SK-N-DZ (cell line): ENCODE results near the gene FTCDNL1.

Experiments
- DNase-seq: peaks from one replicate; pipeline ENCODE4 v3.0.0-alpha.2; 2015; ENCODE audit warnings: low spot score

The FTCDNL1 gene

GRCh38 chr2:199842631-199843395 lies 8.2 kb downstream of the FTCDNL1 start:
- DNase-seq: no peak

- DNase-seq: no peak
Measured at GRCh38 chr2:199841409-199841808, 9.6 kb downstream of the FTCDNL1 start.

DNA sequence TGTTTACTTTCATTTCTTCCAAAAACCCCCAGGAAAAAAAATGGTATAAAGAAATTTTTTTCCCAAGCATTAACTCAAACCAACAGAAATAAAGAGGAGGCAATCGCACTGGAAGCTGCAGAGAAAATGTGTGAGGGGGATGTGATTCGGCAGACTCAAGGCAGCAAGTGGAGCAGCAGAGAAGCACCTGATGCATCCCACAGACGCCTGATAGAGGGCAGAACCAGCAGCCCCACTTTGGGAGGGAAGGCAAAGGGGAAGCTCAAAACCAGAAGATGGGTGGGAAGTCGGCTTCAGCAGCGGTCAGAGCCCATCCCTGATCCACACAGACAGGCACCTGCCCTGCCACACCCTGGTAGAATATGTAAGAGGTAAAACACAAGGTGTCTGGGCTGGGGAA lies 12.6 kb downstream of the FTCDNL1 start:
- no peak for DNase-seq

GRCh38 chr2:199836943-199837342 lies 14.0 kb downstream of the FTCDNL1 start:
- DNase-seq: no peak

DNA sequence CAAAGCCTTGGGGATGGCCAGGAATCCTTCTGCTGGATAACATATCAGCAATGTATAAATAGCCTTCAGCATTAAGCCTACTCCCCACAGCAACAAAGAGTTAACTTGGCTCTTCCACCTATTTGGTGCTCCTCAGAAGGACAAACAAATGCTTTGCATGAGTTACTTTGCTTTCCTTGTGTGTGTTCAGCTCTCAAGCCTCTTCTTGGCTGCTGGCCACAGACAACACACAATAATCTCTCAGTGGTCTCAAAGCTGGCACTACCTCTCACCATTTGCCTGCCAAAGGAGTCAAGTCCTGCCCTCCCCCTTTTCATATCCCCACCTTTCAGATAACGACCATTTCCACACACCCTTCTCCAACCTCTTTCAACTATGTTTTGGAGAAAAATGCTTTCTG lies 17.5 kb downstream of the FTCDNL1 start:
- DNase-seq: no peak

DNA sequence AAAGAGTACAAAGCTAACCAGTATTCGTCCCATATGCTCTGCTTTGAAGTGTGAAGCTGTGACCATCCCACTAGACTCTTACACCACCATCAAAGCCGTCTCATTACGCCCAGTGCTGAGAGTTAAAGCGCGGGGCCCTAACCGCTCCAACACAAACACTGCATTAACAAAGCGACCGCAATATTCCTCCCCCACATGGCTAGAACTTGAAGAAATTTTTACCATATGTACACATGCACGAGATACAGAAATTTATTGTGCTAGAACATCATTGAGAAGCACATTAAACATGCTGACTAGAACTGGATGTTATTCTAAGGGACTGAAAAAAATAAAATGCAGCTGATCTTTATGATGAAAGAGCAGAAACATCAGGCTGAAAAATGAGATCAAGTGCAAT lies 20.5 kb downstream of the FTCDNL1 start:
- DNase-seq: no peak

DNA sequence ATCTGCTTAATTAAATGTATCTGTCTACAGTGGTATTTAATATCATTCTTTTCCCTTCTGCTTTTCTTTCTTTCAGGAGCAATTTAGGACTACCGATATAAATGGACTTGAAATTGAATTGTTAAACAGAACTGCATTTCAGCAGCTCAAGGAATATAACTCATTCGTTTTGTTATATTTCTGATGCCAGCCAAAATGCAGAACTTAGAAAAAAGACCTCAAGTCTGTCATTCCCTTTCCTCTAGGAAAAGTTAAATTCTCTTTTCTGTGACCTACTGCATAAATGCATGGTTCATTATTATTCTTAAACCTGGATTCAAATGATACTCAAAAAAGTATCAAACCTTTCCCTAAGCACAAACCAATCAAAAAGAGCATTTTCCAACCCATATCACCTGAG lies 21.4 kb downstream of the FTCDNL1 start:
- no peak for DNase-seq

GRCh38 chr2:199819746-199820145 lies 31.2 kb downstream of the FTCDNL1 start:
- DNase-seq: no peak

- DNase-seq: no peak
Measured at GRCh38 chr2:199818754-199819153, 32.2 kb downstream of the FTCDNL1 start.

- no peak for DNase-seq
Measured at GRCh38 chr2:199818026-199818425, 33.0 kb downstream of the FTCDNL1 start.

- no peak for DNase-seq
Measured at GRCh38 chr2:199814817-199815211, 36.2 kb downstream of the FTCDNL1 start.

- DNase-seq: no peak
Measured at GRCh38 chr2:199814101-199814816, 36.7 kb downstream of the FTCDNL1 start.

GRCh38 chr2:199812493-199812892 lies 38.5 kb downstream of the FTCDNL1 start:
- no peak for DNase-seq

DNA sequence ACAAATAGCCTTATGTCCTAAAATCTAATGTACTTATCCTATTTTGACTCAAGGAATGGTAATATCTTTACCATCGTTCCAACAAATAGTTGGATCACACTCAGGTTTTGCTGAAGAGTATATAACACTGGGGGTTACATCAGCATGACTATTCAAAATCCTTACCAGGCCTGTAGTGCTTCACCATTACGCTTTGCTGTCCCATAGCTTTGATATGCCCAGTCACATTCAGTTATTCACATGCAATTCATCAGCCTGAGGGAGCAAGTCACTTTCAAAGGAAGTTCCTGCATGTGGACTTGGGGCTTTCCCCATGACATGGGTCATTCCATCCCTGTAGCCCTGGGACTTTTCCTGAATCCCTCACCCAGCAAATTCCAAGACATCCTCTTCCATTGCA lies 39.6 kb downstream of the FTCDNL1 start:
- no peak for DNase-seq

DNA sequence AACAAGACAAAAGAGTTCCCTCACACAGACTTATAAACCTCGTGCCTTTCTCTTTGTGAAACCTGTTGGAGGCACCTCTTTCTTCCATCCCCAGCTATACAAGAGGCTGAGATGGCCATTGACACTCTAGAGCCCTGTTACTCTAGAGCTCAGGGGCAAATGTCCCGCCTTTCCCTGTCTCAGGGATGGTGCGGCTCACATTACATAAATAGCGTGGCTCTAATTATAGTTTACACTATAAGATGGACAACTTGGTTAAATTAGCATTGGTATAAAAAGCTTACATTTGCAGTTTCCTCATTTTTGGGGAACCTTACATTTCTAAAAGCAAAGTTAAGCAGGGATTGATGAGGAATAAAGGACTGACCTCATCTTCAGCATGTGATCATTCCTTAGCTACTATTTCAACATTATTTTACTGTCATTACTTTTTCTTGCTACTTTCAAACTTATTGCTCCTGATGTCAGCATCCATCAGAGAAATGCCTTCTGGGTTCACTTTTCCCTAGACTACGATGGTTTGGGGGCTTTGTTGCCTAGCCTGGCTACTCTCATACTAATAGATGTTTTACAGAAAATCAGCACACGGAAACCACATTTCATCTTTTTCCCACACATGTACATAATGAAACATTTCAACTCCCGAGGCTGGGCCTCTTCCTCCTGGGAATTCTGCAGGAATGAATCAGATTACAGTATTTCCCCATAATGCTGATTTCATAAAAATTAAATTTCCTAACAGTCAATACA lies 40.4 kb downstream of the FTCDNL1 start:
- no peak for DNase-seq

DNA sequence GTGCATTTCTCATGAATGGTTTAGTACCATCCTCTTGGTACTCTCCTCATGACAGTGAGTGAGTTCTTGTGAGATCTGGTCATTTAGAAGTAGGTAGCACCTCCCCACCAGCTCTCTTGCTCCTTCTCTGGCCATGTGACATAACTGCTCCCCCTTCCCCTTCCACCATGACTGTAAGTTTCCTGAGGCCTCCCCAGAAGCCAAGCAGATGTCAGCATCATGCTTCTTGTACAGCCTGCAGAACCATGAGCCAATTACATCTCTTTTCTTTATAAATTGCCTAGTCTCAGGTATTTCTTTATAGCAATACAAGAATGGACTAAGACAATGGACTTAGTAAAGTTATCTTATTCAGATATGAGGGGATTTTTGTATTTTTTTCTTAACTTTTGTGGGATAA lies 43.0 kb downstream of the FTCDNL1 start:
- DNase-seq: no peak

DNA sequence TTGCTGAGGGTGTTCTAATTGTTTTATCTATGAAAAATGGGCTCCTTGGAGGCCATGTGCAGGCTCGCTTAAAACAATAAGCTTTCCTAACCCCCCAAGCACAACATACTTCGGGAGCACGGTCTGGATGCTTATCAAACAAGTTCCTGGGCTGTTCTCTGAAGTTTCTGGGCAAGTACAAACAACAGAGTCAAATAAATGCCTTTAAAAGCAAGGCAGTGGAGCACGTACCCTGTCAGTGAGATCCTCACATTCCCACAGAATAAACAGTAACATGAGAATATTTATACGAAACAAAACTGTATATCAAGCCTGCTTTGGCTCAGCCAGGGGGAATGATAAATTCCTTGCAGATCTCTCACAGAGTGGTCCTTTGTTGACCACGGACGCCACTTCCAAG lies 44.8 kb downstream of the FTCDNL1 start:
- no peak for DNase-seq

- DNase-seq: no peak
Measured at GRCh38 chr2:199804831-199805230, 46.2 kb downstream of the FTCDNL1 start.

GRCh38 chr2:199798831-199799580 lies 52.0 kb downstream of the FTCDNL1 start:
- no peak for DNase-seq

DNA sequence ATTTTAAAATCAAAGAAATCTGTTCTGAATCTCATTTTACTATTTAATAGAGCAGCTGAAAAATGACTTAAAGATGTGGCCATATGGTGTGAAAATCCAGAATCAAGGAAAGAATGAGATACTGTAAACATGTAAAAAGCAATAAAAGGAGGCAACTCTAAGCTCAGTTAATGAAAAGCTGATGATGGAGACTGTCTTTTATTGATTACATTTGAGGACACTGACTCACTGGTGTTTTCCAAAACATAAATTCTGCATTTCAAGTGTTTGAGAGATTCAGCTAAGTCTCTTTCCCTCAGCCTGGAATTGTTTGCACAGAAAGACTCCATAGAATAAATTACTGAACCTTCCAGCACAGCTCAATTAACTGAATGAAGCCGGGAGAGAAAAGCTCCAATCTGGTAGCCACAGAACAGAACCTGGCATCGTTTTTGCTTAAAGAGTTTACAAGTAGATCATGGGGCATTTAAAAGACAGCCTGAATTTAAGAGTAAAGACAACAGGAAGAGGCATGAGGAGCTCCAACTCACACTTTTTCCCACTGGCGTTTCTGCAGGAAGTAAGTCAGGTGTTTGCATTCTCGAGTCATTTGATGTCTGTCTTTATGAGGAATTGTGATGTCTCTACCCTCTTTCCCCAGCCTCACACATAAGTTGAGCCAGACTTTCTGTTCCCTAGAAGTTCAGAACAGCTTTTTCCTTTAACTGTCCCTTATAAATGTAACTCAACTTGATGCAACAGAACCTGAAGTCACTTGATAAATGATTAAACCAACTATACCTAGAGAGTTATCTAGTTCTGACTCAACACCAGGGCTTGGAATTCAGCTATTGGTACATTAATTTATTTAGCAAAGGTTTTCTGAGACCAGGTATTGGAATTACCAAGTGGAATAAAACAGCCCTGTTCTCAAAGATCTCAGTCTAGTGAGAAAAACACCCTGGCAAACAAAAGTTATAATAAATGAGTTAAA lies 53.3 kb downstream of the FTCDNL1 start:
- no peak for DNase-seq

GRCh38 chr2:199792381-199792780 lies 58.6 kb downstream of the FTCDNL1 start:
- DNase-seq: no peak
